GM19455 (cell line): ENCODE measurements around the gene SELENOW.
"Not testable (repeated sequence)": the region's sequence is repeated elsewhere in the genome, so short reads cannot be mapped to it uniquely, and the experiment has no call there.

Experiments
- ATAC-seq: cut with Tn5 transposase; IDR thresholded peaks from one replicate; pipeline ENCODE4 v1.9.1; 2021; ENCODE audit not compliant: unreplicated experiment

Gene SELENOW

DNA sequence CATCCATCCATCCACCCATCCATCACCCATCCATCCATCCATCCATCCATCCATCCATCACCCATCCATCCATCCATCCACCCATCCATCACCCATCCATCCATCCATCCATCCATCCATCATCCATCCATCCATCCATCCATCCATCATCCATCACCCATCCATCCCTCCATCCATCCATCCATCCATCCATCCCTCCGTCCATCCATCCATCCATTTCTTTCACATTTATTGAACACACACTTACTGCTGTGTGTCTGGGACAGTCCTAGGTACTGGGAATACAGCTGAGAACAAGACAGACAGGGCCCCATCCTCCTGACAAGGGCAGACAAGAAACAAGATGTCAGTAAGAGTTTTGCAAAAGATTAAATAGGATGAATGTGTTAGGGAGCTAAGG is 39.7 kb downstream of the SELENOW start:
- not testable (repeated sequence) for ATAC-seq

DNA sequence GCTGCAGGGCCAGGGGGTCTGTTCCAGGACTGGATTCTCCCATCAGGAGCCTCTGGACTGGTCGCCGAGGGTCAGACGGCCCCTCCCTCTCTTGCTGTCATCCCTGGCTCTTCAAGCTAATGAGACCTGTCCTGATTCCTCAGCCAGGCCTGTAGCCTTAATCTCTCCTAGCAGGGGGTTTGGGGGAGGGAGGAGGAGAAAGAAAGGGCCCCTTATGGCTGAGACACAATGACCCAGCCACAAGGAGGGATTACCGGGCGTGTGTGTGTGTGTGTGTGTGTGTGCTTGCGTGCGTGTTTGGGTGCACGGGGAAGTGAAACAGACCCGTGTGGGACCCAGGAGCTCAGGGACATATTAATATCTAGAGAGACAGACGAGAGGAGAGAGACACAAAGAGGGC is 41.4 kb downstream of the SELENOW start:
- no peak for ATAC-seq

DNA sequence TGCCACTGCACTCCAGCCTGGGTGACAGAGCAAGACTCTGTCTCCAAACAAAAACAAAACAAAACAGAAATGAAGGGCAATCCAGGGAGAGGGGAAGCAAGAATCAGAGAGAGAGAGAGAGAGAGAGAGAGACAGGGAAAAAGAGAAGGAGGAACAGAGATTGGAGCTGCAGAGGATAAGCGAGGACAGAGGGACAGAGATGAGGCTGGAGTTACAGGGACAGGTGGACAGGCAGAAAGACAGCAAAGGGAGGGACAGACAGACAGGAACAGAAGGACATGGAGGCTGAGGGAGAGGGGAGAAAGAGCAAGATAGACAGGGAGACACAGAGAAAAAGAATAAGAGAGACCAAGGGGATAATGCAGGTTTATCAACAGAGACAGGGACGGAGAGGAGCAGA is 41.9 kb downstream of the SELENOW start:
- no peak for ATAC-seq

DNA sequence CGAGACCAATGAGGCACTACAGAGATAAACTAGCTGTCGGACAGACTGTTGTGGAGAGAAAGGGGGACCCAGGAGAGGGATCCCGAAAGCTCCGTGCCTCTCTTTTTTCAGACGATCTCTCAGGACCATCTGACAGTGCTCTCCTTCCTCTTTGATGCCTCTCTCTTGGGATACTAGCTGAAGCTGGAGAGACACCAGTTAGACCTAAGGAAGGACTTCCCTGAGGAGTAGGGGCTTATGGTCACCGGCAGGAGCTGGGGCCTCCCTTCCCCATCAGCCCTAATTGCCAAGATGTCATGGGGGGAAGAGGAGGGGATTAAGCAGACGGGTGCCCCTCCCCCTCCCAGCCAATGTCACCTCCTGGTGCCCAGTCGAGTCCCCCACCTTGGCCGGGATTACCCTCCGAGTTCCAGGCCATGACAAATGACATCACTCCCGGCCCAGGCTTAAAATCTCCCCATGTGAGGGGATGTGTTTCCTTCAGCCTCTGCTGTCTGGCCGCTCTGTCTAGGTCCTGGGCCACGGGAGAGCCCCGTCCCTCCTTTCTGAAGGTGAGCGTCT is 43.0 kb downstream of the SELENOW start, which contains the start of gene CRX:
Gene CRX (plus strand): TSS at position 478 of the 561 bp plus-strand sequence. CDS start 12,507 bp downstream, outside the sequence.
- ATAC-seq, result no peak

DNA sequence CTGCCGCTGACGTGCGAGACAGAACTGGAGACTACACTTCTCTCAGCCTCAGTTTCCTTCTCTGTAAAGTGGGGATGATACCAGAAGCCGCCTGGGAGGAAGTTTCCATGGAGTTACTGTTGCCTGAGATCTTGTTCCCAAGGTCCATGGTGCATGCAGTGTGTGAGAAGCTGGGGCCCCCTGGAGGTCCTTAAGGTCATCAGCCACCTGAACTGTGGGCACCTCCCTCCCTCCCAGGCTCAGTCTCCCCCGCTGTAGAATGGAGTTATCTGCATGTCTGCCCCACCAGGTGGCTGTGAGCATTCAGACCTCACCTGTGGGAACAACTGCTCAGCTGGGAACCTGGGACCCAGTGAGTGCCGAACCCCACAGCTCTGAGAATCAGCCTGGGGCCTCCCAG is 45.9 kb downstream of the SELENOW start:
- ATAC-seq, result no peak

DNA sequence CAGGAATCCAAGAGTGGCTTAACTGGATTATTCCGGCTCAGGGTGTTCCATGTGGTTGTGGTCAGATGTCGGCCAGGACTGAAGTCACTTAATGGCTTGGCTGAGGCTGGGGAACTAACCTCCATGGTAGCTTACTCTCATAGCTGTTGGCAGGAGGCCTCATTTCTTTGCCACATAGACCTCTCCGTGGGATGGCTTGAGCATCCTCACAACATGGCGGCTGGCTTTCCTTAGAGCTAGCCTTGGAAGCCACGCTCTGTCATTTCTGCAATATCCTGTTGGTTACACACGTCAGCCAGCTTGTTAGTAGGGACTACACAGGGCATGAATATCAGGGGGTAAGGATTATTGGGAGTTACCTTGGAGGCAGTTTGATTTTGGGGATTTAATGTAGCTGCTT is 48.3 kb downstream of the SELENOW start:
- ATAC-seq, result no peak

DNA sequence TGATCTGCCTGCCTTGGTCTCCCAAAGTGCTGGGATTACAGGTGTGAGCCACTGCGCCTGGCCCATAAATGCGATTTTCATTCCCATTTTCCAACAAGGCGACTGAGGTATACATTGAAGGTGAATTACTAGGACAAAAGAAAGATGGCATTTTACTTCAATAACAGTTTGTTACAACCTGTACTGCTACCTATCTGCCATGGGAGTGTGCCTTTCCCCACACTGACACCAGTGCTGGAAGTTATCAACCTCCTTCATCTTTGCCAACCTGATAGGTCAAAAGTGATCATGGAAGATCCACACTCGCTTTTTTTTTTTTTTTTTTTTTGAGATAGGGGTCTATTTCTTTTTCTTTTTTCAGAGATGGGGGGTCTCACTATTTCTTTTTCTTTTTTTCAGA is 54.2 kb downstream of the SELENOW start:
- no peak for ATAC-seq
